ENCODE results near the gene DNAJB1.
"Not testable (repeated sequence)": the region's sequence is repeated elsewhere in the genome, so short reads cannot be mapped to it uniquely, and the experiment has no call there.

DNAJB1 gene

DNA sequence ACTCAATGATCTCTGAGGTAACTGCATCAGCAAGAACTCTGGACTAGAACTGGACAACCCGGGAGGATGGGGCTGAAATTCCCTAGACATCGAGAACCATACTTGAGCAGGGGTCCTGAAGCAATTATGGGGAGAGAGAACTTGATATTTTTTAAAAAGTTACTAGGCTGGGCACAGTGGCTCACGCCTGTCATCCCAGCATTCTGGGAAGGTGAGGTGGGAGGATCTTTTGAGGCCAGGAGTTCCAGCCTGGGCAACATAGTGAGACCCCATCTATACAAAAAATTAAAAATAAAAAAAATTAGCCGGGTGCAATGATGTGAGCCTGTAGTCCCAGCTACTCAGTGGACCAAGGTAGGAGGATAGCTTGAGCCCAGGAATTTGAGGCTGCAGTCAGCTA lies 2.3 kb upstream of the DNAJB1 start:
- DNase-seq (ENCODE audit: low read depth in 2 of 2) = no peak

GRCh38 chr19:14519860-14520407 lies 1.7 kb upstream of the DNAJB1 start:
- DNase-seq (ENCODE audit: low read depth in 2 of 2) = no peak

- DNase-seq (ENCODE audit: low read depth in 2 of 2) = no peak
These were observed 1.2 kb upstream of the DNAJB1 start for GRCh38 chr19:14519245-14519859.

- no peak for DNase-seq (ENCODE audit: low read depth in 2 of 2)
These were observed 754 bp downstream of the DNAJB1 start for GRCh38 chr19:14517446-14517839.

DNA sequence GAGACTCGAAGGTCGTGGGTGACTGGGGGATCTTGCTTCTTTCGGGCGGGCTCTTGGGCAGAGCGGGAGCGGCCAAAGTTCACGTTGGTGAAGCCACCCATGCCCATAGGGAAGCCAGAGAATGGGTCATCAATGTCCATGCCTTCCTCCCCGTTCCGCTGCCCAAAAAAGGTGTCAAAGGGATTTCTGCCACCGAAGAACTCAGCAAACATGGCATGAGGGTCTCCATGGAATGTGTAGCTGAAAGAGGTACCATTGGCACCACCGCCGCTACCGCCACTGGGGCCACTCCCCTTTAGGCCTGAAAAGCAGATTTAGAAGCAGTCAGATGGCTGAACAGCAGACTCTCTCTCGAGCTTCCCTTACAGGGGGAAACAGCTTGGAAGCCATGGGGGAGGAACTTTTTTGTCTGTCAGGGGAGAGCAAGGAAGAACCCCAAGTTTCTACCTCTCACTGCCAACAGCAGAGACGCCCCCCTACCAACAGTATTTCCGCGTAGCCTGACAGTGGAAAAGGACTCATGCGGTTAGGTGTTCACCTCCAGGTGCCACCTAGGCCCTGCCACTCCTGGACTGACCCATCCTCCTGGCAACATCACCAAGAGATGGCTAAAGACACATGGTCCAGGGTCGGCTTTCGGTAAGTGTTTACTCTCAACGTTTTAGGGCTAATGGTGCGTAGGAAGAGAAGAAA lies 1.3 kb downstream of the DNAJB1 start:
- no peak for DNase-seq (ENCODE audit: low read depth in 2 of 2)

DNA sequence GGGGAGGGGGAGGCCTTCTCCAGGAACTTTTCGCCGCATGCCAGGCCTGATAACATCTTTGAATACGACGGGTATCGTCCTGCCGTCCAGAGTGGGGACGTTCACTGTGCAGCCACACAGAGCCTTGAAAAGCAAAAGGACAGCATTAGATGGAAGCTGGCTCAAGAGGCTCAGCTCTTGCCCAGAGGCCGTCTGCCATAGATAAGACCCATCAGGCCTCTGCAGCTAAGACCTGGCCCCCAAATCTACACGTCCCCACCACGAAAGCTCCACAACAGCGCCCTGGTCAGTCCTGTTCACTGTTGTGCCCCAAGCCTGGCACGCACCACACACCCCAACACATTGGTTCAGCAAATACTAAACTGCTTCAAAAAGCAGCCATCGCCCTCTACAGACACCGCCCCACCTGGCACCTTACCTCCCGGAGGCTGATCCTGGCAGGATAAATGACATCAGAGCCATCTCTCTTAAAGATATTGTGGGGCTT lies 2.1 kb downstream of the DNAJB1 start:
- DNase-seq (ENCODE audit: low read depth in 2 of 2) = no peak

GRCh38 chr19:14515501-14516047 lies 2.6 kb downstream of the DNAJB1 start:
- no peak for DNase-seq (ENCODE audit: low read depth in 2 of 2)

GRCh38 chr19:14514215-14514863 lies 3.9 kb downstream of the DNAJB1 start:
- no peak for DNase-seq (ENCODE audit: low read depth in 2 of 2)

DNA sequence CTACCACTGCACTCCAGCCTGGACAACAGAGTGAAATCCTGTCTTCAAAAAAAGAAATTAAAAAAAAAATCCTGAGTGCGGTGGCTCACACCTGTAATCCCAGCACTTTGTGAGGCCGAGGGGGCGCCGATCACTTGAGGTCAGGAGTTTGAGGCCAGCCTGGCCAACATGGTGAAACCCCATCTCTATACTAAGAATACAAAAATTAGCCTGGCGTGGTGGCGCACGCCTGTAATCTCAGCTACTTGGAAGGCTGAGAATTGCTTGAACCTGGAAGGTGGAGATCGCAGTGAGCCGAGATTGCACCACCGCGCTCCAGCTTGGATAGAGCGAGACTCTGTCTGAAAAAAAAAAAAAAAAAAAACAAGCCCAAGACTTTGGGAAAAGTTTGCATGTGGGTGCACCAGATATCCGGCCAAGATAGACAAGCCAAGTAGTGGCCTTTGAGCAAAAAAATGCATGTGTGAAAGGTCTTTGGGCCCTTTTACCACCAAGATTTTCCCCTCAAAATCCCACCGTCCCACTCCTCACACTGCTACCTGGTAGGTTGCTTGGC lies 5.7 kb downstream of the DNAJB1 start:
- DNase-seq (ENCODE audit: low read depth in 2 of 2) = no peak

DNA sequence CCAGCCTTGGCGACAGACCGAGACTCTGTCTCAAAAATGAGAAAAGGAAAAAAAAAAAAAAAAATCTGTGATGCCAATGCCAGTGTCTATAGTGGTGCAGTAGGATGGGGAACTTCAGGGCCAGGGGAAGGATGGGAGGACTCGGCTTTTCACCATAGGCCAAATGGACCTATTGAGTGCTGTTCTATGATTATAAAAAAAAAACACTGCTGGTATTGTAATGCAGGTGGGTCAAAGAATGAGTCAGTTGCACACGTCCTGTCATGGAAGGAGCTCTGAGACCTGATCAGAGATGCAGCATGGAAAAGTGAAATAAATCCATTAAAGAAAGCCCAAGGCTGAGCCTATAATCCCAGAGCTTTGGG lies 7.0 kb downstream of the DNAJB1 start:
- no peak for DNase-seq (ENCODE audit: low read depth in 2 of 2)

DNA sequence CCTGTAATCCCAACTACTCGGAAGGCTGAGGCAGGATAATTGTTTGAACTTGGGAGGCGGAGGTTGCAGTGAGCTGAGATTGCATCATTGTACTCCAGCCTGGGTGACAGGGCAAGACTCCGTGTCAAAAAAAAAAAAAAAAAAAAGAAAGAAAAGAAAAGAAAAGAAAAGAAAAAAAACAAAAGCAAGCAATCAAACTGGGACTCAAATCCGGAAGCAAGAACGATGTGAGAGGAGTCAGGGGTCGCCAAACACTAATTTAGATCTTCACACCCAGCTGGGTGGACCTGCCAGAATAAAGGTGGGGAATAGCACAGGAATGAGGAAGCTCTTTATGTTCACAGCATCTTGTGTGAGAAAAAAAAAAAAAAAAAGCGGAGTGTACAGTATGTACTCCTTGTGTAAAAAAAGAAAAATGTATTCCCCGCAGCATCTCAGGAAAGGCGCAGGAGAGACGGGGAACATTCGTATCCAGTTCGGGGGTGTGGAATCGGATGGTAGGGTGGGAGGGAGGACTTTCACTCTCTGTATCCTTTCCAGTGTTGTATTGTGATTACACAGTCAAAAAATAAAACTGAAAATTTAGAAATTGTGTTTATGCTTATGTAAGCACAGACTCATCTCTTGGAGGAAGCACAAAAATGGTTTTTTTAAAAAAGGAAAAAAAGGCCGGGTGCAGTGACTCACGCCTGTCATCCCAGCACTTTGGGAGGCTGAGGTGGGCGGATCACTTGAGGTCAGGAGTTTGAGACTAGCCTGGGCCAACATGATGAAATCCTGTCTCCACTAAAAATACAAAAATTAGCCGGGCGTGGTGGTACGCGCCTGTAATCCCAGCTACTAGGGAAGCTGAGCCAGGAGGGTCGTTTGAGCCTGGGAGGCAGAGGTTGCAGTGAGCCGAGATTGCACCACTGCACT lies 7.6 kb downstream of the DNAJB1 start:
- no peak for DNase-seq (ENCODE audit: low read depth in 2 of 2)

DNA sequence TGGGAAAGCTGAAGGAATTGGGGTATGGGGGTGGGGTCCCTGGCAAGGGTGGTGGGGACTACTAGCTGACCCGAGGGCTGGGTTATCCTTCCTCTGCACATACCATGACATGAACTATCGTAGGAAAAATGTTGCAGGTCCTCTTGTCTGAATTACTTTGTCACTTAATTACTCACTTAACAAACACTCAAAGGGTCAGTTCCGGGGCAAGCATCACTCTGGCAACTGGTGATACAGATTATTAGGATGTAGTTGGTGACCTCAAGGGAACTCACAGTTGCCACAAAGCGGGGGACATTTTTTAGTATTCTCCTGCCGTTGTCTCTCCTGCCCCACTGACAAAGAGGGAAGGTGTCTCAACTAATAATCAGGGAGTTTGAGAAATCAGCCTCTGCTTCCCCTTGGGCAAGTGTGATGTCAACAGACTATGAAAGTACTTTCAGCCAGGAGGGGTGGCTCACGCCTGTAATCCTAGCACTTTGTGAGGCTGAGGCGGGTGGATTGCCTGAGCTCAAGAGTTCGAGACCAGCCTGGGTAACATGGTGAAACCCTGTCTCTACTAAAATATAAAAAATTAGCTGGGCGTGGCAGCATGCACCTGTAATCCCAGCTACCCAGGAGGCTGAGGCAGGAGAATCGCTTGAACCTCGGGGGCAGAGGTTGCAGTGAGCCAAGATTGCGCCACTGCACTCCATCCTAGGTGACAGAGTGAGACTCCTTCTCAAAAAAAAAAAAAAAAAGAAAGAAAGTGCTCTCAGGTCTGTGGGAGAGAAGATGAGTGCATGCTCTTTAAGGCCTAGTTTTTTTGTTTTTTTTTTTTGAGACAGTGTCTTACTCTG lies 10.3 kb downstream of the DNAJB1 start:
- no peak for DNase-seq (ENCODE audit: low read depth in 2 of 2)

DNA sequence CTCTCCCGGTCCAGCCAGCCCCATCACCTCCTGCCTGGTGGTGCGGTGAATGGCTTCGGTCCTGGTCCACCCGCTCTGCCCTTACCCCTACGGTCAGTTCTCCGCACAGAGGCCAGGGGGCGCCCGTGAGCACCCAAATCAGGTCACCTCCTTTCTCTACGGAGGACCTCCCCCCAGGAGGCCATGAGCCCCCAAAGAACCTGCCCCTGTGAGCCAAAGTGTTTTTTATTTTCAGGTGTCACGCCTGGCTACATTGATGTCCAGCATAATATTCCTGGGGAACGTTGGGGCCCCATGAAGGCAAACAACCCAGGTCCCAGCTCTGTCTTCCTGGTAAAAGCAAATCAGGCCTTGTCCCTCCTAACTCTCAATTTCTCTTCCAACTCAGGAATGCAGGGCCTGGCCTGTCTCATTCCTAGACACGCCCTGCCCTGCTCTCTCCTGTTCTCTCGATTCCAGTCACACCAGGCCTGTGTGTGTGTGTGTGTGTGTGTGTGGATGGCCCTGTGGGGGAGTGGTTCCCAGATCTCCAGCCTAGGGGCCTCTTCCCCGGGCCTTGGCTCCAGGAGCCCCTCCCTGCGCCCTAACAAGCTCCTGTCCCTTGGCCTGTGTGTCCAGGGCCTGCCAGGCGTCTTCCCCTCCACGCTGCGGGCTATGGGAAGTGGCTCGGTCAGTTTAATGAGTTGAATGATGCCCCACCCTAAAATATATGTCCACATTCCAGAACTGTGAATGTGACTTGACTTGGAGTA lies 12.5 kb downstream of the DNAJB1 start:
- DNase-seq (ENCODE audit: low read depth in 2 of 2) = peak; percentile 39 to 45

DNA sequence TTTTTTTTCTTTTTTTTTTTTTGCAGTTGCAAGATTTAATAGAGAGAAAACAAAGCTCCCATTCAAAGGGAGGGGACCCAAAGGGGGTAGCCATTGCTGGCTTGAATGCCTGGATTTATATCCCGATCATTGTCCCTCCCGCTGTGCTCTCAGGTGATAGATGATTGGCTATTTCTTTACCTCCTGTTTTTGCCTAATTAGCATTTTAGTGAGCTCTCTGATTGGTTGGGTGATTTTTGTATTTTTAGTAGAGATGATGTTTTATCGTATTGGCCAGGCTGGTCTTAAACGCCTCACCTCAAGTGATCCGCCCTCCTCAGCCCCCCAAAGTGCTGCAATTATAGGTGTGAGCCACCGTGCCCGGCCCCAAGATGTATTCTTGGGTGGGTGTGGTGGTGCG lies 13.6 kb downstream of the DNAJB1 start:
- not testable (repeated sequence) for DNase-seq (ENCODE audit: low read depth in 2 of 2)

GRCh38 chr19:14503285-14503684 lies 14.9 kb downstream of the DNAJB1 start:
- no peak for DNase-seq (ENCODE audit: low read depth in 2 of 2)

- no peak for DNase-seq (ENCODE audit: low read depth in 2 of 2)
These were observed 15.7 kb downstream of the DNAJB1 start for GRCh38 chr19:14502334-14503092.

DNA sequence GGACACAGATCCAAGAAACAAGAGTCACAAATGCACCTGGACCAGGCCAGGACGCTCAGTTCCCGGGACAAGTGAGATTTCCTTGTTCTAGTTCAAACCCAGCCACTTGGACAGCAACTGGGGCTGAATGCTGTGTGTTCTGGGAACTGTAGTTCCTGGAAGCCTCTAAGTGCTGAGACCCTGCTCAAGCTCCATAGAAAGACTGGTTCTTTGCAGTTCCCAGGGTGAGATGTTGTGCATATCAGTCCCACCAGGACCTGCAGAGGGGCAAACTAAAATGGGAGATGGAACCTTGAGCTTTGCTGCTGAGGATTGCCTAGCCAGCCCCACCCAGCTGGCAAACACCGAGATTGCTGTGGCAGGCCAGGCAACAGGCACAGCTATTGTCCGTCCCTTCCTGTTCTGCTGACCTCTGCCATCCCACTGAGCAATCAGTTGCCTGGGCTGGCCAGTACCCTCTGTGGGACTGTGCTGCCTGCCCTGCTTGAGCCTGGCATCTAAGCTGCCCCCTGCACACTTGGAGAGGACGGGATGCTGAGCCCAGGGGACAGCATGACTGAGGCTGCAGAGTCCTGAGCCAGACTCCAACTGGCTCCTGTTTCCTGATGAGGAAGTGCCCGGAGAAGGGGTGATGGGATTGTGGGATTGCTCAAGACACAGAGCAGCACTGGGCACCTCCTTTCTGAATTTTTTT lies 20.8 kb downstream of the DNAJB1 start:
- DNase-seq (ENCODE audit: low read depth in 2 of 2) = no peak

- DNase-seq (ENCODE audit: low read depth in 2 of 2) = no peak
These were observed 21.4 kb downstream of the DNAJB1 start for GRCh38 chr19:14496834-14497227.
